HG02840 (cell line): ENCODE data around the gene ANHX.

Experiments
- ATAC-seq: cut with Tn5 transposase; IDR thresholded peaks from one replicate; pipeline ENCODE4 v1.9.1; 2021; ENCODE audit warnings: mild to moderate bottlenecking, moderate library complexity, moderate number of reproducible peaks; ENCODE audit not compliant: unreplicated experiment, low FRiP score

The ANHX gene

GRCh38 chr12:133203344-133204263, 32.1 kb downstream of the ANHX start:
- ATAC-seq, result no peak

GRCh38 chr12:133202493-133203343, 33.0 kb downstream of the ANHX start:
- ATAC-seq, result no peak

- no peak for ATAC-seq
These were observed 33.8 kb downstream of the ANHX start for GRCh38 chr12:133201888-133202287.

GRCh38 chr12:133192847-133193246, 42.8 kb downstream of the ANHX start:
- no peak for ATAC-seq

GRCh38 chr12:133190176-133190575, 45.5 kb downstream of the ANHX start:
- ATAC-seq, result no peak

GRCh38 chr12:133181238-133181959, 54.3 kb downstream of the ANHX start, which contains the start of gene ZNF268:
TSS of gene ZNF268 (plus strand) at chr12:133181495. CDS start at chr12:133181998, 503 bp downstream.
- ATAC-seq, result peak; percentile 98

GRCh38 chr12:133180669-133181068, 55.0 kb downstream of the ANHX start:
- no peak for ATAC-seq

GRCh38 chr12:133174901-133175300, 60.8 kb downstream of the ANHX start:
- ATAC-seq, result no peak

GRCh38 chr12:133172491-133172890, 63.2 kb downstream of the ANHX start:
- no peak for ATAC-seq
